K562 (cell line): ENCODE measurements around the gene OLAH. TPM values are rescaled to one million over a fixed set of nuclear protein-coding genes. Genes with fewer than 3 reads are reported as not detected.

Experiments used
- ATAC-seq: fragments of 200-7000 bp; cut with Tn5 transposase; 3 replicates; pipeline ENCODE4 v1.9.1; 2020; ENCODE audit warnings: moderate library complexity
- BruUV-seq: library from RNA; stranded (reverse); fragments of 400-500 nt; replicated peaks from 2 replicates; lab custom pipeline; 2021; lab: Mats Ljungman, UMichigan
- CTCF ChIA-PET: fragments of 300-600 bp; formaldehyde crosslinking; extraction: SDS; loops from one replicate; lab custom pipeline; 2021; ENCODE audit warnings: low intra/inter-chr PET ratio; lab: Yijun Ruan, JAX
- POLR2A ChIA-PET: fragments of 300-600, 350-650 bp; sonication (Branson Sonifier 250); formaldehyde crosslinking; extraction: SDS; loops from one replicate; lab custom pipeline; 2021; ENCODE audit warnings: antibody characterized with exemption, inconsistent platforms; lab: Yijun Ruan, JAX
- DNase-seq, 4 experiments: peaks; one replicate each; pipeline versions ENCODE4 v3.0.0 to v3.0.0-alpha.2; 2011 to 2018; ENCODE audit warnings: low spot score in 3 of 4, mixed read lengths in 3 of 4; ENCODE audit errors: extremely low read depth in 1 of 4
- FAIRE-seq: peaks from 2 replicates; lab custom pipeline; 2011; peaks lifted over from hg19 to GRCh38; lab: Jason Lieb, UNC
- H2AFZ ChIP-seq: 2 replicates; pipeline ENCODE4 v1.6.0; 2011; ENCODE audit warnings: low read depth, low read length, control low read depth, inconsistent platforms
- H3K27ac ChIP-seq: fragments of 200-600 bp; 3 replicates; pipeline ENCODE4 v1.8.0; 2011; ENCODE audit warnings: low read depth, mild to moderate bottlenecking, control low read depth, inconsistent platforms, low read length, moderate library complexity, mixed read lengths; ENCODE audit errors: extremely low read depth
- H3K27me3 ChIP-seq, 2 experiments: fragments of 300-600 bp in 1 of 2; 2 replicates in 1 of 2; 3 replicates in 1 of 2; pipeline versions ENCODE4 v1.6.0 to v1.8.0; 2011; ENCODE audit warnings: inconsistent platforms in 2 of 2, low read length in 2 of 2, mild to moderate bottlenecking in 1 of 2, mixed read lengths in 1 of 2, moderate library complexity in 1 of 2; ENCODE audit not compliant: control insufficient read depth in 2 of 2, insufficient read depth in 2 of 2
- H3K36me3 ChIP-seq: fragments of 300-600 bp; 3 replicates; pipeline ENCODE4 v1.8.0; 2011; ENCODE audit warnings: mild to moderate bottlenecking, low read length, inconsistent platforms; ENCODE audit not compliant: control insufficient read depth, insufficient read depth
- H3K4me1 ChIP-seq, 2 experiments: fragments of 200-600 bp in 1 of 2; replicated peaks in 1 of 2; 2 replicates in 1 of 2; 3 replicates in 1 of 2; pipeline versions ENCODE4 v1.5.1 to v1.8.0; 2011; ENCODE audit warnings: inconsistent platforms in 2 of 2, low read length in 2 of 2, mild to moderate bottlenecking in 1 of 2, mixed read lengths in 1 of 2, moderate library complexity in 1 of 2; ENCODE audit not compliant: control insufficient read depth in 2 of 2, insufficient read depth in 2 of 2
- H3K4me2 ChIP-seq: 2 replicates; pipeline ENCODE4 v1.6.1; 2011; ENCODE audit warnings: low read length, control low read depth, inconsistent platforms, mixed read lengths; ENCODE audit not compliant: insufficient read depth
- H3K4me3 ChIP-seq: fragments of 200-600 bp; sonication (generic), shearing (Covaris generic); 2 replicates; pipeline ENCODE4 v1.5.1; 2016; ENCODE audit warnings: control low read depth, inconsistent platforms
- H3K79me2 ChIP-seq: fragments of 200-600 bp; 3 replicates; pipeline ENCODE4 v1.8.0; 2011; ENCODE audit warnings: low read length, inconsistent platforms; ENCODE audit not compliant: control insufficient read depth, insufficient read depth
- H3K9ac ChIP-seq, 2 experiments: 2 replicates each; pipeline versions ENCODE4 v1.6.0 to v1.6.1; 2011; ENCODE audit warnings: low read depth in 2 of 2, low read length in 2 of 2, control low read depth in 1 of 2, inconsistent platforms in 1 of 2, mild to moderate bottlenecking in 1 of 2, mixed read lengths in 1 of 2; ENCODE audit not compliant: insufficient read depth in 1 of 2
- H3K9me1 ChIP-seq: one replicate; pipeline ENCODE4 v1.6.0; 2011; ENCODE audit warnings: inconsistent platforms, mild to moderate bottlenecking, low read length, moderate library complexity; ENCODE audit not compliant: control insufficient read depth, insufficient read depth
- H3K9me3 ChIP-seq: replicated peaks from 2 replicates; pipeline ENCODE4 v1.5.1; 2011; ENCODE audit warnings: low read depth, low read length, inconsistent platforms; ENCODE audit not compliant: control insufficient read depth, insufficient read depth
- H4K20me1 ChIP-seq: replicated peaks from 2 replicates; pipeline ENCODE4 v1.6.1; 2011; ENCODE audit warnings: low read length, inconsistent platforms, mixed read lengths; ENCODE audit not compliant: control insufficient read depth, insufficient read depth
- CEBPG ChIP-seq, 3 experiments: fragments of 200-800 bp in 1 of 3; sonication (Bioruptor generic) in 1 of 3; sonication (generic) in 1 of 3; formaldehyde crosslinking in 1 of 3; IDR thresholded peaks in 2 of 3; conservative IDR thresholded peaks in 1 of 3; 2 replicates each; pipeline versions ENCODE4 v1.6.1 to v1.8.0; 2016 to 2022; ENCODE audit warnings: missing compliant biosample characterization in 2 of 3, missing genetic modification characterization in 2 of 3, mild to moderate bottlenecking in 1 of 3, missing genetic modification reagents in 1 of 3
- CREBBP ChIP-seq: IDR thresholded peaks from one replicate; pipeline ENCODE4 v1.6.1; 2012; ENCODE audit warnings: low read depth, mild to moderate bottlenecking, control low read depth, inconsistent platforms, low read length
- HMG20A ChIP-seq: fragments of 450-650 bp; formaldehyde crosslinking; conservative IDR thresholded peaks from 2 replicates; pipeline ENCODE4 v1.4.0; 2020; ENCODE audit warnings: mild to moderate bottlenecking, mixed read lengths
- HNRNPH1 ChIP-seq: fragments of 200-400 bp; formaldehyde crosslinking; optimal IDR thresholded peaks from 2 replicates; pipeline ENCODE3; 2017; ENCODE audit warnings: low read depth, mild to moderate bottlenecking, low read length, moderate library complexity
- LEF1 ChIP-seq: fragments of 450-650 bp; IDR thresholded peaks from 2 replicates; pipeline ENCODE4 v1.6.1; 2016; ENCODE audit warnings: mild to moderate bottlenecking
- MXI1 ChIP-seq: IDR thresholded peaks from 2 replicates; pipeline ENCODE4 v1.6.1; 2011; ENCODE audit warnings: low read depth, mild to moderate bottlenecking, improper control_type of control experiment, low read length
- NFIC ChIP-seq: fragments of 450-650 bp; IDR thresholded peaks from 2 replicates; pipeline ENCODE4 v1.6.1; 2017; ENCODE audit warnings: mild to moderate bottlenecking, inconsistent platforms
- NR3C1 ChIP-seq: sonication (generic); formaldehyde crosslinking; IDR thresholded peaks from 2 replicates; pipeline ENCODE4 v1.8.1; 2022; ENCODE audit warnings: missing genetic modification reagents
- SAFB ChIP-seq: fragments of 200-400 bp; formaldehyde crosslinking; IDR thresholded peaks from 2 replicates; pipeline ENCODE4 v1.6.1; 2017; ENCODE audit warnings: low read depth, low read length, borderline replicate concordance
- TAL1 ChIP-seq: fragments of 450-650 bp; IDR thresholded peaks from 2 replicates; pipeline ENCODE4 v1.6.1; 2016; ENCODE audit warnings: mild to moderate bottlenecking
- TBL1XR1 ChIP-seq, 2 experiments: IDR thresholded peaks; 2 replicates each; pipeline ENCODE4 v1.6.1; 2012; ENCODE audit warnings: improper control_type of control experiment in 2 of 2, low read length in 2 of 2, mild to moderate bottlenecking in 1 of 2
- TRIM28 ChIP-seq: fragments of 450-650 bp; IDR thresholded peaks from 2 replicates; pipeline ENCODE4 v1.6.1; 2017
- ZNF316 ChIP-seq: fragments of 450-650 bp; IDR thresholded peaks from 2 replicates; pipeline ENCODE4 v1.6.1; 2016
- WGBS: fragments of 100-300 bp; shearing (Covaris generic); methylation state at CpG from one replicate; pipeline ENCODE4 v1.1.6; 2016; ENCODE audit warnings: low coverage, mixed read lengths; ENCODE audit not compliant: insufficient coverage; ENCODE audit errors: missing lambda C conversion rate; 5-methylcytosine and 5-hydroxymethylcytosine counted together
- in situ Hi-C: fragments of 300-500 bp; cut with MboI; formaldehyde crosslinking; loops from 4 replicates; pipeline ENCODE4 v1.15.0; 2018; ENCODE audit warnings: inconsistent platforms, mixed read lengths
- intact Hi-C: fragments of 100-400 bp; cut with micrococcal nuclease; formaldehyde crosslinking; loops from 2 replicates; pipeline ENCODE4 v1.14.2; 2022
- polyA plus RNA-seq, 8 experiments: library from polyadenylated mRNA; depleted of rRNA in 4 of 8; stranded (reverse) in 5 of 8; unstranded in 3 of 8; fragments of >200 nt; fragmentation: Nextera tagmentation in 2 of 8; fragmentation: Illumina TruSeq in 1 of 8; extraction: Ambion mirVana in 2 of 8; extraction: Trizol in 1 of 8; gene quantifications; 2 replicates each; pipeline versions ENCODE4 v1.2.1 to v1.2.3, GENCODE V29; 2011 to 2014; ENCODE audit warnings: inconsistent platforms in 1 of 8, missing spikeins in 1 of 8
- total RNA-seq, 7 experiments: library from RNA; depleted of rRNA in 6 of 7; stranded (reverse); fragments of >200 nt in 6 of 7; fragmentation: Illumina TruSeq in 2 of 7; extraction: Trizol in 2 of 7; gene quantifications; 2 replicates each; pipeline versions ENCODE4 v1.2.1 to v1.2.3, GENCODE V29; 2011 to 2021; ENCODE audit warnings: low replicate concordance in 1 of 7
- TF ChIP-seq, protein P1 (sequence below): sonication (generic); formaldehyde crosslinking; IDR thresholded peaks from 2 replicates; pipeline ENCODE4 v1.8.0; 2022; ENCODE audit warnings: mild to moderate bottlenecking, missing genetic modification reagents
- TF ChIP-seq, protein P2 (sequence below): IDR thresholded peaks from 2 replicates; pipeline ENCODE4 v1.6.1; 2012; ENCODE audit warnings: low read depth, low read length, improper control_type of control experiment, borderline replicate concordance

The OLAH gene
- total and polyA plus RNA-seq, 9 of the 15 experiments (the other 6 are each of a cell fraction or from before 2014, with no cell fraction given), result 0.11 to 0.45 (median 0.18) TPM; not detected in 3

DNA sequence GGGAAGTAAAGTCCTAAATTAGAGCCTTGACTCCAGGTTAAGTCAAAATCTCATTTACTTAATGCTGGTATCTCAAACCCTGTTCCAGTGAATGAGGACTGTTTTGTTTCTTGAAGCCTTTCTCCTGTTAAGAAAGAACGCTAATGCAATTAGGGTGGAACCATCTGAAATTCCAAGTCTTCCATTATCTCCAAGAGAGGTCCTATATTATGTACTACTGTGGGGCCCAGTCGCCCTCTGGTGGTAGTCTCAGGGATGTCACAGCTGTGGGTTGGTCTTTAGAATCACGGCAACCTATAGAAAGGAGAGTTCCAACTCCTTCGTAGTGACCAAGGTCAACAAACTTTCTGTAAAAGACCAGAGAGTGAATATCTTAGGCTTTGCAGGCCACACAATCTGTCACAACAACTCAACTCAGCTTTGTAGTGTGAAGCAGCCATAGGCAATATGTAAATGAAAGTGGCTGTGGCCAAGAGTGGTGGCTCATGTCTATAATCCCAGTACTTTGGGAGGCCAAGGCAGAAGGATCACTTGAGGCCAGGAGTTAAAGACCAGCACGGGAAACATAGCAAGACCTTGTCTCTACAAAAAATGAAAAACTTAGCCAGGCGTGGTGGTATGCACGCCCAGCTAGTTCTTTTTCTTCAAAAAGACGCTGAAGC, 62.7 kb downstream of the OLAH start:
- Histone ChIP-seq H4K20me1 (no peaks in the 10 kb centered on the region), H3K27ac (no peak overlapping the region), H3K4me1 (no peaks in the 10 kb centered on the region), H3K36me3 (peaks cover 66% of the 10 kb centered on the region), H3K79me2 (peaks cover 11% of the 10 kb centered on the region), H3K9me1 (no peaks in the 10 kb centered on the region), H3K4me3 (no peak overlapping the region), H3K4me2 (no peak overlapping the region), H3K9ac (no peak overlapping the region), H3K9me3 (no peaks in the 10 kb centered on the region), H2AFZ (no peak overlapping the region), H3K27me3 (no peaks in the 10 kb centered on the region)
- POLR2A ChIA-PET, result interaction anchor here (1.4 kb wide), 2 partner anchors 11 to 16 kb away, joined by 3 to 6 read pairs; no protein-coding TSS in a partner anchor
- ATAC-seq (peak; percentile 99), DNase-seq (peak; percentile 64 to 80 (median 68)), FAIRE-seq (peak; percentile 93)
- CTCF ChIA-PET, result interaction anchor here (0.6 to 2.0 kb wide), 4 partner anchors 115 to 608 kb away, joined by 3 to 6 read pairs (median 6); no protein-coding TSS in a partner anchor
- BruUV-seq, result no TSS peak
- intact Hi-C loops (loop anchor here (1.0 to 10.0 kb wide), 2 partner anchors 115 to 572 kb away; no protein-coding TSS in a partner anchor), in situ Hi-C loops (no loop called here)
- 45% methylated on average over 8 of the region's 8 CpGs for WGBS
- TF ChIP-seq TBL1XR1 (IDR thresholded peaks at IDR 0.05; ENCODE audit: low read length in 2 of 2) (peak in 1 of 2 experiments; percentile 30; a peak in 1 of 4 replicates), NR3C1 (CRISPR knock-in tag) (no peak), TRIM28 (no peak), MXI1 (no peak), LEF1 (no peak), HNRNPH1 (no peak), CEBPG (CRISPR knock-in tag; IDR thresholded peaks at IDR 0.05) (no peak), CEBPG (tag; conservative IDR thresholded peaks at IDR 0.05 in 1 of 2, IDR thresholded peaks at IDR 0.05 in 1 of 2) (no peak), TAL1 (no peak), CREBBP (no peak), SAFB (no peak), HMG20A (no peak), NFIC (no peak), ZNF316 (no peak)
- TF ChIP-seq, protein P1, sequence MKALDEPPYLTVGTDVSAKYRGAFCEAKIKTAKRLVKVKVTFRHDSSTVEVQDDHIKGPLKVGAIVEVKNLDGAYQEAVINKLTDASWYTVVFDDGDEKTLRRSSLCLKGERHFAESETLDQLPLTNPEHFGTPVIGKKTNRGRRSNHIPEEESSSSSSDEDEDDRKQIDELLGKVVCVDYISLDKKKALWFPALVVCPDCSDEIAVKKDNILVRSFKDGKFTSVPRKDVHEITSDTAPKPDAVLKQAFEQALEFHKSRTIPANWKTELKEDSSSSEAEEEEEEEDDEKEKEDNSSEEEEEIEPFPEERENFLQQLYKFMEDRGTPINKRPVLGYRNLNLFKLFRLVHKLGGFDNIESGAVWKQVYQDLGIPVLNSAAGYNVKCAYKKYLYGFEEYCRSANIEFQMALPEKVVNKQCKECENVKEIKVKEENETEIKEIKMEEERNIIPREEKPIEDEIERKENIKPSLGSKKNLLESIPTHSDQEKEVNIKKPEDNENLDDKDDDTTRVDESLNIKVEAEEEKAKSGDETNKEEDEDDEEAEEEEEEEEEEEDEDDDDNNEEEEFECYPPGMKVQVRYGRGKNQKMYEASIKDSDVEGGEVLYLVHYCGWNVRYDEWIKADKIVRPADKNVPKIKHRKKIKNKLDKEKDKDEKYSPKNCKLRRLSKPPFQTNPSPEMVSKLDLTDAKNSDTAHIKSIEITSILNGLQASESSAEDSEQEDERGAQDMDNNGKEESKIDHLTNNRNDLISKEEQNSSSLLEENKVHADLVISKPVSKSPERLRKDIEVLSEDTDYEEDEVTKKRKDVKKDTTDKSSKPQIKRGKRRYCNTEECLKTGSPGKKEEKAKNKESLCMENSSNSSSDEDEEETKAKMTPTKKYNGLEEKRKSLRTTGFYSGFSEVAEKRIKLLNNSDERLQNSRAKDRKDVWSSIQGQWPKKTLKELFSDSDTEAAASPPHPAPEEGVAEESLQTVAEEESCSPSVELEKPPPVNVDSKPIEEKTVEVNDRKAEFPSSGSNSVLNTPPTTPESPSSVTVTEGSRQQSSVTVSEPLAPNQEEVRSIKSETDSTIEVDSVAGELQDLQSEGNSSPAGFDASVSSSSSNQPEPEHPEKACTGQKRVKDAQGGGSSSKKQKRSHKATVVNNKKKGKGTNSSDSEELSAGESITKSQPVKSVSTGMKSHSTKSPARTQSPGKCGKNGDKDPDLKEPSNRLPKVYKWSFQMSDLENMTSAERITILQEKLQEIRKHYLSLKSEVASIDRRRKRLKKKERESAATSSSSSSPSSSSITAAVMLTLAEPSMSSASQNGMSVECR (CRISPR knock-in tag), result no peak
- TF ChIP-seq, protein P2, sequence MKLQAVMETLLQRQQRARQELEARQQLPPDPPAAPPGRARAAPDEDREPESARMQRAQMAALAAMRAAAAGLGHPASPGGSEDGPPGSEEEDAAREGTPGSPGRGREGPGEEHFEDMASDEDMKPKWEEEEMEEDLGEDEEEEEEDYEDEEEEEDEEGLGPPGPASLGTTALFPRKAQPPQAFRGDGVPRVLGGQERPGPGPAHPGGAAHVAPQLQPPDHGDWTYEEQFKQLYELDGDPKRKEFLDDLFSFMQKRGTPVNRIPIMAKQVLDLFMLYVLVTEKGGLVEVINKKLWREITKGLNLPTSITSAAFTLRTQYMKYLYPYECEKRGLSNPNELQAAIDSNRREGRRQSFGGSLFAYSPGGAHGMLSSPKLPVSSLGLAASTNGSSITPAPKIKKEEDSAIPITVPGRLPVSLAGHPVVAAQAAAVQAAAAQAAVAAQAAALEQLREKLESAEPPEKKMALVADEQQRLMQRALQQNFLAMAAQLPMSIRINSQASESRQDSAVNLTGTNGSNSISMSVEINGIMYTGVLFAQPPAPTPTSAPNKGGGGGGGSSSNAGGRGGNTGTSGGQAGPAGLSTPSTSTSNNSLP, result no peak
